SK-N-SH (cell line): ENCODE results near the gene CAPN9. TPM values are rescaled to one million over a fixed set of nuclear protein-coding genes. Genes with fewer than 3 reads are reported as not detected.

ENCODE experiments used
- CTCF ChIA-PET: fragments of 300-600, 350-600 bp; formaldehyde crosslinking; extraction: SDS; loops from one replicate; lab custom pipeline; 2021; lab: Yijun Ruan, JAX
- POLR2A ChIA-PET: fragments of 350-600 bp; sonication (Branson Sonifier 250); formaldehyde crosslinking; extraction: SDS; loops from one replicate; lab custom pipeline; 2020; ENCODE audit warnings: antibody characterized with exemption, inconsistent platforms; lab: Yijun Ruan, JAX
- DNase-seq: peaks from one replicate; pipeline ENCODE4 v3.0.0; 2012
- H2AFZ ChIP-seq: fragments of 200-600 bp; sonication (generic); 2 replicates; pipeline ENCODE4 v1.8.1; 2016; ENCODE audit warnings: antibody characterized with exemption, mild to moderate bottlenecking, low read depth
- H3F3A ChIP-seq: fragments of 200-600 bp; sonication (generic); replicated peaks from 2 replicates; pipeline ENCODE3; 2016; ENCODE audit warnings: antibody characterized with exemption, mild to moderate bottlenecking; ENCODE audit not compliant: insufficient read depth
- H3K27ac ChIP-seq, 2 experiments: fragments of 200-500 bp in 1 of 2; fragments of 200-600 bp in 1 of 2; sonication (Bioruptor generic) in 1 of 2; sonication (generic), shearing (Covaris generic) in 1 of 2; 2 replicates each; pipeline versions ENCODE4 v1.5.1 to v1.6.1; 2014 to 2016; ENCODE audit warnings: low read depth in 2 of 2, inconsistent platforms in 1 of 2, low read length in 1 of 2, mild to moderate bottlenecking in 1 of 2, mixed read lengths in 1 of 2
- H3K27me3 ChIP-seq: fragments of 200-600 bp; sonication (generic), shearing (Covaris generic); 2 replicates; pipeline ENCODE4 v1.6.1; 2016; ENCODE audit warnings: mixed run types; ENCODE audit not compliant: insufficient read depth
- H3K36me3 ChIP-seq, 2 experiments: fragments of 200-500 bp in 1 of 2; fragments of 200-600 bp in 1 of 2; sonication (Bioruptor generic) in 1 of 2; sonication (generic) in 1 of 2; replicated peaks in 1 of 2; 2 replicates each; pipeline versions ENCODE3 to v1.5.1; 2014 to 2016; ENCODE audit warnings: low read length in 1 of 2, mild to moderate bottlenecking in 1 of 2; ENCODE audit not compliant: insufficient read depth in 2 of 2, control insufficient read depth in 1 of 2
- H3K4me1 ChIP-seq, 2 experiments: fragments of 200-500 bp in 1 of 2; fragments of 200-600 bp in 1 of 2; sonication (Bioruptor generic) in 1 of 2; sonication (generic), shearing (Covaris generic) in 1 of 2; 2 replicates each; pipeline versions ENCODE4 v1.5.1 to v1.6.1; 2014 to 2016; ENCODE audit warnings: low read depth in 1 of 2, low read length in 1 of 2, mixed run types in 1 of 2; ENCODE audit not compliant: insufficient read depth in 2 of 2, control insufficient read depth in 1 of 2
- H3K4me2 ChIP-seq: fragments of 200-600 bp; sonication (generic), shearing (Covaris generic); 2 replicates; pipeline ENCODE4 v1.6.1; 2017; ENCODE audit warnings: mixed run types
- H3K4me3 ChIP-seq, 2 experiments: fragments of 200-500 bp in 1 of 2; fragments of 200-600 bp in 1 of 2; sonication (Bioruptor generic) in 1 of 2; sonication (generic), shearing (Covaris generic) in 1 of 2; 2 replicates each; pipeline versions ENCODE4 v1.5.1 to v1.8.1; 2014 to 2016; ENCODE audit warnings: low read depth in 2 of 2, inconsistent platforms in 1 of 2, low read length in 1 of 2, mild to moderate bottlenecking in 1 of 2, mixed read lengths in 1 of 2, moderate library complexity in 1 of 2
- H3K79me2 ChIP-seq: fragments of 200-600 bp; sonication (generic); 2 replicates; pipeline ENCODE4 v1.8.1; 2017; ENCODE audit warnings: mild to moderate bottlenecking; ENCODE audit not compliant: insufficient read depth
- H3K9ac ChIP-seq: fragments of 200-600 bp; sonication (generic); 2 replicates; pipeline ENCODE4 v1.6.1; 2017; ENCODE audit warnings: mixed run types
- H3K9me2 ChIP-seq: fragments of 200-600 bp; sonication (generic); 2 replicates; pipeline ENCODE4 v1.6.1; 2017; ENCODE audit warnings: mixed run types
- H3K9me3 ChIP-seq: fragments of 200-600 bp; sonication (generic); 2 replicates; pipeline ENCODE4 v1.6.1; 2017; ENCODE audit warnings: mixed run types, mild to moderate bottlenecking, moderate library complexity
- H4K20me1 ChIP-seq: fragments of 200-600 bp; sonication (generic); 2 replicates; pipeline ENCODE4 v1.6.1; 2017; ENCODE audit warnings: mild to moderate bottlenecking, mixed run types; ENCODE audit not compliant: insufficient read depth
- CHD2 ChIP-seq: fragments of 150-350 bp; IDR thresholded peaks from 2 replicates; pipeline ENCODE4 v1.6.1; 2018; ENCODE audit warnings: low read length; ENCODE audit not compliant: partially characterized antibody
- EP300 ChIP-seq, 2 experiments: IDR thresholded peaks; 2 replicates each; pipeline versions ENCODE4 v1.4.0 to v1.6.1; 2012; ENCODE audit warnings: borderline replicate concordance in 1 of 2, low read depth in 1 of 2, low read length in 1 of 2
- EZH2phosphoT487 ChIP-seq: fragments of 200-600 bp; sonication (generic); IDR thresholded peaks from 2 replicates; pipeline ENCODE4 v1.6.1; 2017; ENCODE audit warnings: low read depth, mixed run types, mild to moderate bottlenecking, antibody characterized with exemption, moderate library complexity, borderline replicate concordance
- FOSL2 ChIP-seq: IDR thresholded peaks from 2 replicates; pipeline ENCODE4 v1.4.0; 2012; ENCODE audit warnings: low read depth, mild to moderate bottlenecking, moderate library complexity, borderline replicate concordance
- FOXJ3 ChIP-seq: sonication (generic); formaldehyde crosslinking; IDR thresholded peaks from 2 replicates; pipeline ENCODE4 v1.5.1; 2020; ENCODE audit warnings: mild to moderate bottlenecking, missing genetic modification reagents
- GABPA ChIP-seq: IDR thresholded peaks from 2 replicates; pipeline ENCODE4 v1.4.0; 2012; ENCODE audit warnings: low read depth, mild to moderate bottlenecking
- JUND ChIP-seq: IDR thresholded peaks from 2 replicates; pipeline ENCODE4 v1.4.0; 2012
- MEF2A ChIP-seq: IDR thresholded peaks from 2 replicates; pipeline ENCODE4 v1.4.0; 2012; ENCODE audit warnings: low read depth, borderline replicate concordance
- NFIC ChIP-seq: IDR thresholded peaks from 2 replicates; pipeline ENCODE4 v1.4.0; 2012; ENCODE audit warnings: borderline replicate concordance
- NRF1 ChIP-seq: IDR thresholded peaks from 2 replicates; pipeline ENCODE4 v1.6.1; 2012; ENCODE audit warnings: low read depth, mild to moderate bottlenecking, low read length
- POLR2AphosphoS5 ChIP-seq: IDR thresholded peaks from 2 replicates; pipeline ENCODE4 v1.6.1; 2012; ENCODE audit warnings: low read depth, low read length
- RCOR1 ChIP-seq: fragments of 150-350 bp; IDR thresholded peaks from 2 replicates; pipeline ENCODE4 v1.6.1; 2017; ENCODE audit warnings: antibody characterized with exemption, low read length
- SIN3A ChIP-seq: IDR thresholded peaks from 2 replicates; pipeline ENCODE4 v1.6.1; 2012; ENCODE audit warnings: low read depth, mild to moderate bottlenecking, low read length, moderate library complexity, borderline replicate concordance
- SMC3 ChIP-seq: IDR thresholded peaks from 2 replicates; pipeline ENCODE4 v1.6.1; 2012; ENCODE audit warnings: low read depth, low read length, improper control_type of control experiment
- TEAD4 ChIP-seq: IDR thresholded peaks from 2 replicates; pipeline ENCODE4 v1.4.0; 2012; ENCODE audit warnings: mild to moderate bottlenecking, borderline replicate concordance; ENCODE audit not compliant: insufficient read depth
- WGBS: methylation state at CpG from one replicate; pipeline ENCODE4 v1.1.6; 2017; ENCODE audit warnings: low lambda C conversion rate; 5-methylcytosine and 5-hydroxymethylcytosine counted together
- polyA plus RNA-seq, 3 experiments: library from polyadenylated mRNA; depleted of rRNA; stranded (reverse); fragments of >200 nt; gene quantifications; 2 replicates each; pipeline ENCODE4 v1.2.3, GENCODE V29; 2012
- TF ChIP-seq, protein P1 (sequence below): fragments of 150-350 bp; IDR thresholded peaks from 2 replicates; pipeline ENCODE4 v1.6.1; 2017; ENCODE audit warnings: antibody characterized with exemption, low read length, low read depth, borderline replicate concordance
- TF ChIP-seq, protein P2 (sequence below): IDR thresholded peaks from 2 replicates; pipeline ENCODE4 v1.4.0; 2012; ENCODE audit warnings: low read depth, borderline replicate concordance
- TF ChIP-seq, protein P3 (sequence below): IDR thresholded peaks from 2 replicates; pipeline ENCODE4; 2012

Gene CAPN9
- polyA plus RNA-seq, 1 of the 3 experiments (the other 2 are of a cell fraction): not detected

DNA sequence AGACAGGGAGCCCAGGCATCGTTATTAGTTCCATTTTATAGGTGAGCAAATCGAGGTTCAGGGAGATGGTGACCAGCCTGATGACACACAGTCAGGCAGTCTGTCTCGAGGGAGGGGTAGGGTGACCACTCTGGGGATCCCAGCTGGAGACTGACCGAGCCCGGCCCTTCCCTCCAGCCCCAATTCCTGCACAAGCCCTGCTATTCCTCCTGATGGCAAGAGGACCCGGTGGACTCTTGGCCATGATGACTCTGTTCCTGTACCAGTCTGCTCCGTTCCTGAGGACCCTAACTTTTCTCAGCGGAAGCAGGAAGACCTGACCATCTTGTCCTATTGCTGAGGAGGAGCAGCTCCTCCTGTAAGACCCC is 33.7 kb upstream of the CAPN9 start:
- H3K27ac ChIP-seq: no peak overlapping the region
- ChIA-PET POLR2A (no interaction called here), CTCF (no interaction called here)
- no peaks in the 10 kb centered on the region for H3K9me3 ChIP-seq
- no peak overlapping the region for H3K9ac ChIP-seq
- H3F3A ChIP-seq: no peaks in the 10 kb centered on the region
- H3K79me2 ChIP-seq: no peaks in the 10 kb centered on the region
- no peak for DNase-seq
- H3K4me1 ChIP-seq: peaks cover 0 to 10% of the 10 kb centered on the region in 2 experiments; a peak in 1 of 4 replicates
- H3K4me2 ChIP-seq: no peak overlapping the region
- H3K9me2 ChIP-seq: no peaks in the 10 kb centered on the region
- WGBS: 61% methylated on average over 6 of the region's 8 CpGs
- no peak overlapping the region for H2AFZ ChIP-seq
- TF ChIP-seq RCOR1: no peak
- no peaks in the 10 kb centered on the region for H3K27me3 ChIP-seq
- no peaks in the 10 kb centered on the region for H4K20me1 ChIP-seq
- no peak overlapping the region for H3K4me3 ChIP-seq
- no peaks in the 10 kb centered on the region for H3K36me3 ChIP-seq

DNA sequence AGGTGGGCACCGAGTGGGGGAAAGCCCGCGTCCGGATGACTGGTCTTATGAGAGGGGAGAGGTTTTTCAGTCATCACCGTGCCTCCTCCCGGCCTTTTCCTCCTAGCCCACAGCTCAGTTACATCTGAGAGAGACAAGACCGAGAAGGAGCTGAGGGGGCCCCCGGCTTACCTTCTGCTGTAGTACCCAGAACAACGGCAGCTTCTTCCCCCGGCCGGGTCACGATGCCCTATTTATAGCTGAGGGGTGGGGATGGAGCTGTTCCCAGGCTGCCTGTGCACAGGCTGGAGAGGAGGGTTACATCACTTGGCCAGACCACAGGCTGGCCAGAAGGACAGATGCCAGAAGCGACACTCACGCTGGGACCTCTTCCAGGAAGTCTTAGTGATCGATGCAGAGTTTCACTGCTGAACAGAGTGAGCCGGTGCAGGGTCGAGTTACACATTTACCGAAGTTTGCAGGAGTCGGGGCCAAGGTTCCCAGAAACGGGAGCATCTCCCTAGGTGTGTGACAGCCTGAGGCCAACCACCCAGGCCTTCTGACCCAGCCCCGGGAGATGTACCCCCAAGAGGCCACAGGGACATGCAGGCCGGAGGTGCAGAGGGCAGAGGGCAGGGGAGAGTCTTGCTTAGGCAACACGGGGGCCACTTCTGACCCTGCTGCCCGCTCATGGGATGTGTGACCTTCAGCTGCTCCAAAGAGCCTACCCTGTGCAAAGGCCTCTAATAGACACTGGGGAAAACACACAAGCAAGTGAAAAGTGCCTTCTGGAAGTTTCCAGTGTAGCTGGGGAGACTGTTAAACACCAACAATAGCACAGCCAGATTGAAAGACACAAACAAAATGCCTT is 33.0 kb upstream of the CAPN9 start, which contains the start of gene AGT:
Gene AGT, minus strand, starts transcription at position 208 of the 850 bp plus-strand sequence. CDS start 3,299 bp downstream, outside the sequence.
- POLR2A ChIA-PET: no interaction called here
- no peak for DNase-seq
- 55% methylated on average over 11 of the region's 24 CpGs for WGBS

DNA sequence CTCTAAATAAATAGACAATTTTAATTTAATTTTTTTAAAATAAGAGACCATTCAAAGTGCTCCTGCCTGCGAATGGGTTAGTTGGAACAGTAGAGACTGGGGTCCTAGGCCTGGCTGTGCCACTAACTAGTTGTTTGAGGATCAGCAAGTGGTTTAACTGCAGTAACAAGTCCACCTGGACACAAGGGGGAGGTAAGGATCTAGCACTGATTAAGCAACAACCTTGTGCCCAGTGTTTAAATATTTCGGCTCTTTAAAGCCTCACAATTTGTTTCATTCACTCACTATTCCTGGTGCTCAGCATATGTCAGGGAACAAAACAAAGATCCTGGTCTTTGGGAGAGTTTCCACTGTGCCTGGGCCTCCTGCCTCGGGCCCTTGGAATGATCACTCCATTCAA is 31.7 kb upstream of the CAPN9 start:
- Histone ChIP-seq H3K4me2 (no peak overlapping the region), H2AFZ (no peak overlapping the region), H3K9ac (no peak overlapping the region), H3K4me3 (no peak overlapping the region), H4K20me1 (no peaks in the 10 kb centered on the region), H3K4me1 (peaks cover 0 to 10% of the 10 kb centered on the region in 2 experiments; a peak in 1 of 4 replicates), H3K79me2 (no peaks in the 10 kb centered on the region), H3K27ac (no peak overlapping the region), H3K36me3 (no peaks in the 10 kb centered on the region), H3F3A (no peaks in the 10 kb centered on the region), H3K9me2 (no peaks in the 10 kb centered on the region), H3K9me3 (no peaks in the 10 kb centered on the region), H3K27me3 (no peaks in the 10 kb centered on the region)
- CTCF ChIA-PET: no interaction called here
- DNase-seq: no peak
- 53% methylated on average over 3 of the region's 3 CpGs for WGBS
- POLR2A ChIA-PET: no interaction called here
- TF ChIP-seq MEF2A (no peak), NRF1 (no peak), FOSL2 (no peak), RCOR1 (no peak), FOXJ3 (CRISPR knock-in tag) (no peak), EP300 (IDR thresholded peaks at IDR 0.05; ENCODE audit: borderline replicate concordance in 1 of 2, low read depth in 1 of 2, low read length in 1 of 2) (no peak), SIN3A (no peak), GABPA (no peak), SMC3 (no peak), JUND (no peak), EZH2phosphoT487 (no peak), TEAD4 (no peak)
- TF ChIP-seq, protein P1, sequence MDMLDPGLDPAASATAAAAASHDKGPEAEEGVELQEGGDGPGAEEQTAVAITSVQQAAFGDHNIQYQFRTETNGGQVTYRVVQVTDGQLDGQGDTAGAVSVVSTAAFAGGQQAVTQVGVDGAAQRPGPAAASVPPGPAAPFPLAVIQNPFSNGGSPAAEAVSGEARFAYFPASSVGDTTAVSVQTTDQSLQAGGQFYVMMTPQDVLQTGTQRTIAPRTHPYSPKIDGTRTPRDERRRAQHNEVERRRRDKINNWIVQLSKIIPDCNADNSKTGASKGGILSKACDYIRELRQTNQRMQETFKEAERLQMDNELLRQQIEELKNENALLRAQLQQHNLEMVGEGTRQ: no peak
- TF ChIP-seq, protein P2, sequence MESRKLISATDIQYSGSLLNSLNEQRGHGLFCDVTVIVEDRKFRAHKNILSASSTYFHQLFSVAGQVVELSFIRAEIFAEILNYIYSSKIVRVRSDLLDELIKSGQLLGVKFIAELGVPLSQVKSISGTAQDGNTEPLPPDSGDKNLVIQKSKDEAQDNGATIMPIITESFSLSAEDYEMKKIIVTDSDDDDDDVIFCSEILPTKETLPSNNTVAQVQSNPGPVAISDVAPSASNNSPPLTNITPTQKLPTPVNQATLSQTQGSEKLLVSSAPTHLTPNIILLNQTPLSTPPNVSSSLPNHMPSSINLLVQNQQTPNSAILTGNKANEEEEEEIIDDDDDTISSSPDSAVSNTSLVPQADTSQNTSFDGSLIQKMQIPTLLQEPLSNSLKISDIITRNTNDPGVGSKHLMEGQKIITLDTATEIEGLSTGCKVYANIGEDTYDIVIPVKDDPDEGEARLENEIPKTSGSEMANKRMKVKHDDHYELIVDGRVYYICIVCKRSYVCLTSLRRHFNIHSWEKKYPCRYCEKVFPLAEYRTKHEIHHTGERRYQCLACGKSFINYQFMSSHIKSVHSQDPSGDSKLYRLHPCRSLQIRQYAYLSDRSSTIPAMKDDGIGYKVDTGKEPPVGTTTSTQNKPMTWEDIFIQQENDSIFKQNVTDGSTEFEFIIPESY: no peak

More for the DNA sequence above, 33.0 kb upstream of the CAPN9 start, which contains the start of gene AGT:
- no peaks in the 10 kb centered on the region for H3K27me3 ChIP-seq
- H3K4me2 ChIP-seq: no peak within 1 kb of the TSS
- no peaks in the 10 kb centered on the region for H3K9me2 ChIP-seq
- H3F3A ChIP-seq: no peaks in the 10 kb centered on the region
- no peaks in the 10 kb centered on the region for H4K20me1 ChIP-seq
- no peaks in the 10 kb centered on the region for H3K9me3 ChIP-seq
- H3K79me2 ChIP-seq: no peaks in the 10 kb centered on the region
- H3K4me1 ChIP-seq: peaks cover 0 to 10% of the 10 kb centered on the region in 2 experiments; a peak in 1 of 4 replicates
- no peak within 1 kb of the TSS for H3K4me3 ChIP-seq
- H3K9ac ChIP-seq: no peak within 1 kb of the TSS
- no peak for TF ChIP-seq POLR2AphosphoS5
- peak; percentile 25; the same call in 1 of the 2 replicates for TF ChIP-seq NFIC
- TF ChIP-seq, protein P3, sequence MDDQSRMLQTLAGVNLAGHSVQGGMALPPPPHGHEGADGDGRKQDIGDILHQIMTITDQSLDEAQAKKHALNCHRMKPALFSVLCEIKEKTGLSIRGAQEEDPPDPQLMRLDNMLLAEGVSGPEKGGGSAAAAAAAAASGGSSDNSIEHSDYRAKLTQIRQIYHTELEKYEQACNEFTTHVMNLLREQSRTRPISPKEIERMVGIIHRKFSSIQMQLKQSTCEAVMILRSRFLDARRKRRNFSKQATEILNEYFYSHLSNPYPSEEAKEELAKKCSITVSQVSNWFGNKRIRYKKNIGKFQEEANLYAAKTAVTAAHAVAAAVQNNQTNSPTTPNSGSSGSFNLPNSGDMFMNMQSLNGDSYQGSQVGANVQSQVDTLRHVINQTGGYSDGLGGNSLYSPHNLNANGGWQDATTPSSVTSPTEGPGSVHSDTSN: 0 out of 2 replicates have a peak, but pooled peaks have one; percentile 11
- TF ChIP-seq CHD2: no peak
- H3K27ac ChIP-seq: no peak within 1 kb of the TSS
- CTCF ChIA-PET: no interaction called here
- H2AFZ ChIP-seq: no peak within 1 kb of the TSS
- H3K36me3 ChIP-seq: no peaks in the 10 kb centered on the region
